Hepatocyte (in vitro differentiated cells): Measurements from ENCODE around the gene SLC39A7. TPM values are rescaled to one million over a fixed set of nuclear protein-coding genes. Genes with fewer than 3 reads are reported as not detected.

ENCODE experiments used
- DNase-seq: peaks from one replicate; pipeline ENCODE4 v3.0.0-alpha.2; 2016; ENCODE audit warnings: low spot score
- H2AFZ ChIP-seq: fragments of 200-600 bp; sonication (generic); 2 replicates; pipeline ENCODE4 v1.6.0; 2016; ENCODE audit warnings: antibody characterized with exemption, mild to moderate bottlenecking
- H3K27ac ChIP-seq: fragments of 200-600 bp; sonication (generic); 2 replicates; pipeline ENCODE4 v1.5.1; 2016; ENCODE audit warnings: mild to moderate bottlenecking
- H3K27me3 ChIP-seq: fragments of 200-600 bp; sonication (generic); 2 replicates; pipeline ENCODE4 v1.6.1; 2016
- H3K36me3 ChIP-seq: fragments of 200-600 bp; sonication (generic); replicated peaks from 2 replicates; pipeline ENCODE4 v1.5.1; 2016; ENCODE audit warnings: low read depth; ENCODE audit not compliant: insufficient read depth
- H3K4me1 ChIP-seq: fragments of 200-600 bp; sonication (generic); 2 replicates; pipeline ENCODE4 v1.5.1; 2016; ENCODE audit warnings: mild to moderate bottlenecking, moderate library complexity; ENCODE audit not compliant: insufficient read depth
- H3K4me2 ChIP-seq: fragments of 200-600 bp; sonication (generic); 2 replicates; pipeline ENCODE4 v1.6.0; 2016
- H3K4me3 ChIP-seq: fragments of 200-600 bp; sonication (generic); 2 replicates; pipeline ENCODE4 v1.5.1; 2016; ENCODE audit warnings: mild to moderate bottlenecking
- H3K79me2 ChIP-seq: fragments of 200-600 bp; sonication (generic); 2 replicates; pipeline ENCODE4 v1.6.0; 2017; ENCODE audit warnings: mild to moderate bottlenecking
- H3K9me2 ChIP-seq: fragments of 200-600 bp; sonication (generic); replicated peaks from 2 replicates; pipeline ENCODE4 v1.6.0; 2017; ENCODE audit warnings: mild to moderate bottlenecking; ENCODE audit not compliant: insufficient read depth
- H3K9me3 ChIP-seq: fragments of 200-600 bp; sonication (generic); 2 replicates; pipeline ENCODE4 v1.5.1; 2016; ENCODE audit warnings: low read depth, mild to moderate bottlenecking
- H4K20me1 ChIP-seq: fragments of 200-600 bp; sonication (generic); 2 replicates; pipeline ENCODE4 v1.6.0; 2016; ENCODE audit warnings: mild to moderate bottlenecking; ENCODE audit not compliant: insufficient read depth, poor library complexity, severe bottlenecking
- EZH2 ChIP-seq: fragments of 200-600 bp; sonication (generic); IDR thresholded peaks from 2 replicates; pipeline ENCODE4 v1.6.1; 2016; ENCODE audit warnings: antibody characterized with exemption, mild to moderate bottlenecking, borderline replicate concordance
- EZH2phosphoT487 ChIP-seq: fragments of 200-600 bp; sonication (generic); IDR thresholded peaks from one replicate; pipeline ENCODE4 v1.6.1; 2018; ENCODE audit warnings: antibody characterized with exemption, mild to moderate bottlenecking, low read depth, moderate library complexity; ENCODE audit not compliant: unreplicated experiment, severe bottlenecking
- WGBS: methylation state at CpG from one replicate; pipeline ENCODE4 v1.1.6; 2016; ENCODE audit warnings: low lambda C conversion rate; ENCODE audit errors: missing lambda C conversion rate; 5-methylcytosine and 5-hydroxymethylcytosine counted together
- polyA plus RNA-seq: library from polyadenylated mRNA; unstranded; fragments of >200 nt; fragmentation: Nextera tagmentation; extraction: Ambion mirVana; gene quantifications from 2 replicates; pipeline ENCODE4 v1.2.1, GENCODE V29; 2016
- total RNA-seq: library from RNA; depleted of rRNA; stranded (reverse); fragments of >200 nt; gene quantifications from 2 replicates; pipeline ENCODE4 v1.2.3, GENCODE V29; 2014
- TF ChIP-seq, protein P1 (sequence below): fragments of 200-600 bp; sonication (generic); IDR thresholded peaks from 2 replicates; pipeline ENCODE4 v1.5.1; 2016; ENCODE audit warnings: antibody characterized with exemption, mild to moderate bottlenecking; ENCODE audit not compliant: poor library complexity

The SLC39A7 gene
- total and polyA plus RNA-seq, 2 experiments from 2014 or later: 55.0 to 130 TPM

DNA sequence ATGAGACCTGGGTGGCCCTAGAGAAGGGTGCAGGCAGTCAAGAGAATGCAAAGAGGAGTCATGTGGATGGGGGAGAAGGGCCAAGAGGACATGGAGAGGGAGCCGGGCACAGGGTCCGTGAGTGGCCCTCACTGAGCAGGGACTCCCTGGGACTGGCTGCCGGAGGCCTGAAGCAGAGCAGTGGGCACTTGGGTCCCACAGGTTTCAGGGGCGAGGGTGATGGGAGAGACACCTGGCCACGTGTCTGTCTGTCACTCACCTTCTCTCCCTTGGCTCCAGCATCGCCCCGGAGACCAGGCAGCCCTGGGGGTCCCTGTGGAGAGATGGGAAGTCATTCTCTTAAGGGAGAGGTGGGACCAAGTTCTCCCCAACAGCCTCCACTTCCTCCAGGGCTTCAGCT is 33.9 kb upstream of the SLC39A7 start:
- H3K4me1 ChIP-seq: peaks cover 4% of the 10 kb centered on the region
- 86% methylated on average over 7 of the region's 7 CpGs for WGBS
- no peaks in the 10 kb centered on the region for H3K27me3 ChIP-seq
- no peaks in the 10 kb centered on the region for H3K79me2 ChIP-seq
- no peak for TF ChIP-seq EZH2phosphoT487
- TF ChIP-seq, protein P1, sequence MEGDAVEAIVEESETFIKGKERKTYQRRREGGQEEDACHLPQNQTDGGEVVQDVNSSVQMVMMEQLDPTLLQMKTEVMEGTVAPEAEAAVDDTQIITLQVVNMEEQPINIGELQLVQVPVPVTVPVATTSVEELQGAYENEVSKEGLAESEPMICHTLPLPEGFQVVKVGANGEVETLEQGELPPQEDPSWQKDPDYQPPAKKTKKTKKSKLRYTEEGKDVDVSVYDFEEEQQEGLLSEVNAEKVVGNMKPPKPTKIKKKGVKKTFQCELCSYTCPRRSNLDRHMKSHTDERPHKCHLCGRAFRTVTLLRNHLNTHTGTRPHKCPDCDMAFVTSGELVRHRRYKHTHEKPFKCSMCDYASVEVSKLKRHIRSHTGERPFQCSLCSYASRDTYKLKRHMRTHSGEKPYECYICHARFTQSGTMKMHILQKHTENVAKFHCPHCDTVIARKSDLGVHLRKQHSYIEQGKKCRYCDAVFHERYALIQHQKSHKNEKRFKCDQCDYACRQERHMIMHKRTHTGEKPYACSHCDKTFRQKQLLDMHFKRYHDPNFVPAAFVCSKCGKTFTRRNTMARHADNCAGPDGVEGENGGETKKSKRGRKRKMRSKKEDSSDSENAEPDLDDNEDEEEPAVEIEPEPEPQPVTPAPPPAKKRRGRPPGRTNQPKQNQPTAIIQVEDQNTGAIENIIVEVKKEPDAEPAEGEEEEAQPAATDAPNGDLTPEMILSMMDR: no peak
- DNase-seq: no peak
- H3K9me3 ChIP-seq: no peaks in the 10 kb centered on the region
- no peak overlapping the region for H2AFZ ChIP-seq
- no peaks in the 10 kb centered on the region for H3K36me3 ChIP-seq
- H3K27ac ChIP-seq: no peak overlapping the region
- H3K9me2 ChIP-seq: no peaks in the 10 kb centered on the region
- no peaks in the 10 kb centered on the region for H4K20me1 ChIP-seq
- H3K4me3 ChIP-seq: no peak overlapping the region
- no peak overlapping the region for H3K4me2 ChIP-seq

DNA sequence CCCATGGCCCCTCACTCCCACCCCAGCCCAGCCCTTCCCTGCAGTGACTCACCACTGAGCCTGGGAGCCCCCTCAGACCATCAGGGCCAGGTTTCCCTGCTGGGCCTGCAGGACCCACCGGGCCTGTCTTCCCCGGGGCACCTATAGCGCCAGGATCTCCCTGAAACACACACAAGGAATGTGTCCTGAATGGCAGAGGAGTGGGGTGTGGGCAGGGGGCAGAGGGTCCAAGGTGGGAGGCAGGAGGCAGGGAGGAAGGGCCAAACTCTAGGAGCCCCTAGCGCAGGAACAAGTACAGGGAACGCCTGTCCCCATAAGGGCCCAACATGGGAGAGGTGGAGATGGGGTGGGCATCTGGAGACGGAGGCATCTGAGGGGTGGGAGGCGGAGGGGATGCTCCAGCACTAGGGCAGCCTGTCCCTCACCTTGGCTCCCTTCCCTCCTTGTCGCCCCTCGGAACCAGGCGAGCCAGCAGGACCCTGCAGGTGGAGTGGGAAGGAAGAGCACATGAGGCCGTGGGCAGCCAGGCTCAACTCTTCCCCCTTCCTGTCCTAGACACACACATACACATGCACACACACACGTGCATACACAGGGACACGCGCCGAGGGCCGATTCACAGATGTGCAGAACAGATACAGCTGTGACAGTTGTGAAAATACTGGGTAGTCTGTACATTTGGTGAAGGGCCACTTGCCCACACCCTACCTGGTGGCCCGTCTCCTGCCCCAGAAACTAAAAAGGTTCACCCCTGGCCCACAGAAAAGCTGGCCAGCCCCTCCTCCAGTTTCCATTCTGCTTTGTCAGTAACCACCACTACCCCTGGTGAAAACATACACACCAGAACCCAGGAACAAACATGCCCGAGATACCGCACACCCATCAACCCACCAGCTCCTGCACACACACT is 33.0 kb upstream of the SLC39A7 start:
- H3K4me1 ChIP-seq: no peaks in the 10 kb centered on the region
- WGBS: 91% methylated on average over 19 of the region's 19 CpGs
- no peaks in the 10 kb centered on the region for H3K79me2 ChIP-seq
- no peaks in the 10 kb centered on the region for H3K27me3 ChIP-seq
- TF ChIP-seq, protein P1: no peak
- TF ChIP-seq EZH2phosphoT487 (no peak), EZH2 (no peak)
- H3K9me2 ChIP-seq: no peaks in the 10 kb centered on the region
- H3K36me3 ChIP-seq: no peaks in the 10 kb centered on the region
- H3K4me2 ChIP-seq: no peak overlapping the region
- no peak for DNase-seq
- H2AFZ ChIP-seq: no peak overlapping the region
- no peaks in the 10 kb centered on the region for H3K9me3 ChIP-seq
- H4K20me1 ChIP-seq: no peaks in the 10 kb centered on the region
- H3K4me3 ChIP-seq: no peak overlapping the region
- H3K27ac ChIP-seq: no peak overlapping the region

DNA sequence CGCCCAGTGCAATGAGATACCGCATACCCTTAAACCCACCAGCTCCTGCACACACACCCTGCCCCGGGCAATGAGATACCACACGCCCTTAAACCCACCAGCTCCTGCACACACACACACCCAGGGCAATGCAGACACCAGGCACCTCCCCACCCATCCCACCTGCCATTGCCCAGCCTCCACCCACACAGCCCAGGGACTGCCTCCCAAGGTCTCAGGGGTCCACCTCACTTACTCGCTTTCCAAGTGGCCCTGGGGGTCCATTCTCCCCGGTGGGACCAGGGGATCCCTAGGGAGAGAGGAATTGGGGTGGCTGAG is 32.4 kb upstream of the SLC39A7 start:
- no peak for DNase-seq
- no peaks in the 10 kb centered on the region for H3K9me3 ChIP-seq
- H3K4me1 ChIP-seq: no peaks in the 10 kb centered on the region
- H3K27me3 ChIP-seq: no peaks in the 10 kb centered on the region
- 75% methylated on average over 6 of the region's 6 CpGs for WGBS
- TF ChIP-seq EZH2: no peak
- TF ChIP-seq EZH2phosphoT487: no peak
- TF ChIP-seq, protein P1: no peak
- H3K9me2 ChIP-seq: no peaks in the 10 kb centered on the region
- no peaks in the 10 kb centered on the region for H3K79me2 ChIP-seq
- no peak overlapping the region for H2AFZ ChIP-seq
- no peaks in the 10 kb centered on the region for H3K36me3 ChIP-seq
- no peak overlapping the region for H3K4me2 ChIP-seq
- no peak overlapping the region for H3K4me3 ChIP-seq
- no peak overlapping the region for H3K27ac ChIP-seq
- no peaks in the 10 kb centered on the region for H4K20me1 ChIP-seq
